Epidermal melanocyte (primary cell): ENCODE data around the gene KCNMA1.

ENCODE experiments used
- DNase-seq: peaks from one replicate; pipeline ENCODE4 v3.0.0; 2011; ENCODE audit warnings: low spot score; ENCODE audit not compliant: insufficient read length

The KCNMA1 gene

GRCh38 chr10:76920581-76920980, 717.0 kb downstream of the KCNMA1 start:
- DNase-seq, result no peak

- DNase-seq, result no peak
Observed at GRCh38 chr10:76918106-76918505, 719.5 kb downstream of the KCNMA1 start.

- no peak for DNase-seq
Observed at GRCh38 chr10:76917071-76917470, 720.5 kb downstream of the KCNMA1 start.

- no peak for DNase-seq
Observed at GRCh38 chr10:76916536-76916935, 721.1 kb downstream of the KCNMA1 start.

- no peak for DNase-seq
Observed at GRCh38 chr10:76915316-76915715, 722.3 kb downstream of the KCNMA1 start.

GRCh38 chr10:76911184-76911583, 726.4 kb downstream of the KCNMA1 start:
- DNase-seq, result no peak

GRCh38 chr10:76910184-76910962, 727.2 kb downstream of the KCNMA1 start:
- no peak for DNase-seq

GRCh38 chr10:76906256-76906655, 731.4 kb downstream of the KCNMA1 start:
- DNase-seq, result no peak

- DNase-seq, result no peak
Observed at GRCh38 chr10:76905251-76905650, 732.4 kb downstream of the KCNMA1 start.

- no peak for DNase-seq
Observed at GRCh38 chr10:76903387-76903945, 734.1 kb downstream of the KCNMA1 start.

- DNase-seq, result no peak
Observed at GRCh38 chr10:76902949-76903348, 734.7 kb downstream of the KCNMA1 start.

- DNase-seq, result no peak
Observed at GRCh38 chr10:76901701-76902100, 735.9 kb downstream of the KCNMA1 start.

- DNase-seq, result no peak
Observed at GRCh38 chr10:76899490-76899889, 738.1 kb downstream of the KCNMA1 start.

GRCh38 chr10:76892766-76893479, 744.7 kb downstream of the KCNMA1 start:
- no peak for DNase-seq

GRCh38 chr10:76887223-76888010, 750.2 kb downstream of the KCNMA1 start:
- no peak for DNase-seq

- DNase-seq, result no peak
Observed at GRCh38 chr10:76885816-76886215, 751.8 kb downstream of the KCNMA1 start.

GRCh38 chr10:76884673-76885275, 752.8 kb downstream of the KCNMA1 start:
- no peak for DNase-seq

- DNase-seq, result no peak
Observed at GRCh38 chr10:76883596-76883995, 754.0 kb downstream of the KCNMA1 start.

- no peak for DNase-seq
Observed at GRCh38 chr10:76882796-76883195, 754.8 kb downstream of the KCNMA1 start.

- no peak for DNase-seq
Observed at GRCh38 chr10:76882245-76882644, 755.4 kb downstream of the KCNMA1 start.

- DNase-seq, result no peak
Observed at GRCh38 chr10:76881477-76882220, 756.0 kb downstream of the KCNMA1 start.
